GM18858 (cell line): ENCODE data around the gene IL3.

Experiments used
- ATAC-seq: cut with Tn5 transposase; IDR thresholded peaks from one replicate; pipeline ENCODE4 v1.9.1; 2021; ENCODE audit not compliant: unreplicated experiment

IL3 gene

DNA sequence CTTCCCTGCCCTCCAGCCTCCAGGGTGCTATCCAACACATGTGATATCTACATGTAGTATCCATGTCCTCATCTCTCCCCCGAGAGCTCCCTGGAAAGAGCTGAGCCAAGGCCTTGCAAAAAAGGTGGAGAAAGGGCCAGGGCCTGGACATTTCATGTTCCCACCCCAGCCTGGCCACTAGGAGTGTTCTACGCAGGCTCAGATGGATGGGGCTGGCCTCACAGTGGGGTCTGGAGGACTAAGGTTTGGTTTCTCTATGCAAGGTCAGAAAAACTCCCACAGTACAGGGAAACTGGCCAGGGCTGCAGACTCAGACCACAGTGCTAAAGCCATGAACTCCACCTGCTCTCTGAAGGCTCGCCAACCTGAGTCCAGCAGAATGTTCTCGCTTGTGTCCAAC is 11.6 kb downstream of the IL3 start:
- no peak for ATAC-seq

GRCh38 chr5:132072528-132072927 is 12.1 kb downstream of the IL3 start:
- ATAC-seq: no peak

DNA sequence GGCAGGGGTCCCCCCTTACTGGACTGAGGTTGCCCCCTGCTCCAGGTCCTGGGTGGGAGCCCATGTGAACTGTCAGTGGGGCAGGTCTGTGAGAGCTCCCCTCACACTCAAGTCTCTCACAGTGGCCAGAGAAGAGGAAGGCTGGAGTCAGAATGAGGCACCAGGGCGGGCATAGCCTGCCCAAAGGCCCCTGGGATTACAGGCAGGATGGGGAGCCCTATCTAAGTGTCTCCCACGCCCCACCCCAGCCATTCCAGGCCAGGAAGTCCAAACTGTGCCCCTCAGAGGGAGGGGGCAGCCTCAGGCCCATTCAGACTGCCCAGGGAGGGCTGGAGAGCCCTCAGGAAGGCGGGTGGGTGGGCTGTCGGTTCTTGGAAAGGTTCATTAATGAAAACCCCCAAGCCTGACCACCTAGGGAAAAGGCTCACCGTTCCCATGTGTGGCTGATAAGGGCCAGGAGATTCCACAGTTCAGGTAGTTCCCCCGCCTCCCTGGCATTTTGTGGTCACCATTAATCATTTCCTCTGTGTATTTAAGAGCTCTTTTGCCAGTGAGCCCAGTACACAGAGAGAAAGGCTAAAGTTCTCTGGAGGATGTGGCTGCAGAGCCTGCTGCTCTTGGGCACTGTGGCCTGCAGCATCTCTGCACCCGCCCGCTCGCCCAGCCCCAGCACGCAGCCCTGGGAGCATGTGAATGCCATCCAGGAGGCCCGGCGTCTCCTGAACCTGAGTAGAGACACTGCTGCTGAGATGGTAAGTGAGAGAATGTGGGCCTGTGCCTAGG is 13.0 kb downstream of the IL3 start, which contains the start of gene CSF2:
Gene CSF2, plus strand, starts transcription at position 559 of the 783 bp plus-strand sequence. Its CDS starts 35 bp downstream, at position 594.
- no peak for ATAC-seq

GRCh38 chr5:132074091-132074771 is 13.8 kb downstream of the IL3 start:
- no peak for ATAC-seq

- ATAC-seq: no peak
These were observed 14.6 kb downstream of the IL3 start for GRCh38 chr5:132074772-132075718.

DNA sequence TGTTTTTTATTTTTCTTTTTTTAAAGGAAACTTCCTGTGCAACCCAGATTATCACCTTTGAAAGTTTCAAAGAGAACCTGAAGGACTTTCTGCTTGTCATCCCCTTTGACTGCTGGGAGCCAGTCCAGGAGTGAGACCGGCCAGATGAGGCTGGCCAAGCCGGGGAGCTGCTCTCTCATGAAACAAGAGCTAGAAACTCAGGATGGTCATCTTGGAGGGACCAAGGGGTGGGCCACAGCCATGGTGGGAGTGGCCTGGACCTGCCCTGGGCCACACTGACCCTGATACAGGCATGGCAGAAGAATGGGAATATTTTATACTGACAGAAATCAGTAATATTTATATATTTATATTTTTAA is 15.2 kb downstream of the IL3 start:
- ATAC-seq: no peak

- ATAC-seq: no peak
These were observed 15.9 kb downstream of the IL3 start for GRCh38 chr5:132076202-132076830.

GRCh38 chr5:132076983-132077382 is 16.5 kb downstream of the IL3 start:
- no peak for ATAC-seq

GRCh38 chr5:132079081-132079480 is 18.6 kb downstream of the IL3 start:
- ATAC-seq: no peak

DNA sequence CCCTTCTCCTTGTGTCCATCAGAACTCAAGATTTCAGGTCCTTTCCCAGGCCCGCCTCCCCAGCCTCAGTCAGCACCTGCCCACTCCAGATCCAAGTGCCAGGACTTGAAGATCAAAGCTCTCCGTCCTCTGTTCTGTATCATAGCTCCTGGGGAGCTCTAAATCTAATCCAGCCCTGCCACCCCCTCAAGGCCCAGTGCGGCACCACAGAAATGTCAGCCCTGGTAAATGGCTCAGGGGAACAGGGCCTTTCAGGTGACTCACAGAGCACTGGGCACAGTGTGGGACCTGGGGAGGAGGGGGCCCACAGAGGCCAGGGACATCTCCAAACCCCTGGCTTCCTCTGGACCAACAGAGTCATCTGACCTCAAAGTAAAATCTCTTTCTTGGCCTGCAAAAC is 19.2 kb downstream of the IL3 start:
- ATAC-seq: no peak

DNA sequence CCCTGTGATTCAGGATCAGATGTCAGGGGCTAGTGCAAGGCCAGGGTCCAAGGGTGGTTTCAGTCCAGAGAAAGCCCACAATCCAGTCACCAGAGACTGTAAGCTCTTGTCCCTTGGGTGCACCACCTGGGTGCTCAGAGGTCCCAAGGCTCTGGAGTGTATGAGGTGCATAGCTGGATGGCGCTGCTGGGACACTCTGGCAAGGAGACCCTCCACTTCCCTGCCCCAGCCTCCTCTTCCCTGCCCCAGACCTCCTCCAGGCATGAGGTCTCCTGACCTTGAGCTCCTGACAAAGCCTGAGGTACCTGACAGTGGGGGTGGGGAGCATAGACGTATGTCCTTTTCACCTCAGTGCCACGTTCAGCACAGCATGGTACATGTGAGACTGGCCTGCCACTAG is 20.1 kb downstream of the IL3 start:
- no peak for ATAC-seq

GRCh38 chr5:132081458-132081857 is 21.0 kb downstream of the IL3 start:
- no peak for ATAC-seq

DNA sequence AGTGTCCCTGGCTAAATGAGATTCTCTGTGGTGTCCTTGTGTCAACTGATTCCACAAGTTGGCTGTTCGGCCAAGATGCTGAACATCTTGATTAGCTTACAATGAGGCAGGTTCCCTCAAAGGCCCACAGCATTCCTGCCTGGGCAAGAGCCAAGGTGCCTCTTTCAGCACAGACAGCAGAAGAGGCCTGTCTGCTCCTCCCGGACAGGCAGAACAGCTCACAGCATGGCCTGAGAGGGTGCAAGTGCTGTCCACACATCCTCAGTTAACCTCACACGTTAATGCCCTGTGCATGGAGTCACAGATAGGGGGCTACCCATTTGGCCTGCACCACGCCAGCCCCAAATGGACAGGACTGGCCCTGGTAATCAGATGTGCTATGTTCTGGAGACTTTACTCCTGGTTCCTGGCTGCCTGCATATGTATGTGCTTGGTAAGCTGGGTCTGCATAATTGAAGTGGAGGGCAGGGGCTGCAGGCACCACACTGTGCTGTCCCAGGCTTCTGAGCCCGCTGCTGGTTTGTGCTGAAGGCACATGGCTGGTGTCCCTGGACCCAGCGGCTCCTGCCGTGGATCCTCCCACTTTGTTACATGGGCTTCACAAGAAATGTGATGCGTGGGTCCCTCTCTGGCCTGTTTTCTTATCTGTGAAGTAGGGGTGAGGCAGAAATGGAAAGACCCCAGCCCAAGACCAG is 22.0 kb downstream of the IL3 start:
- ATAC-seq: no peak

GRCh38 chr5:132083071-132083678 is 22.7 kb downstream of the IL3 start:
- no peak for ATAC-seq

DNA sequence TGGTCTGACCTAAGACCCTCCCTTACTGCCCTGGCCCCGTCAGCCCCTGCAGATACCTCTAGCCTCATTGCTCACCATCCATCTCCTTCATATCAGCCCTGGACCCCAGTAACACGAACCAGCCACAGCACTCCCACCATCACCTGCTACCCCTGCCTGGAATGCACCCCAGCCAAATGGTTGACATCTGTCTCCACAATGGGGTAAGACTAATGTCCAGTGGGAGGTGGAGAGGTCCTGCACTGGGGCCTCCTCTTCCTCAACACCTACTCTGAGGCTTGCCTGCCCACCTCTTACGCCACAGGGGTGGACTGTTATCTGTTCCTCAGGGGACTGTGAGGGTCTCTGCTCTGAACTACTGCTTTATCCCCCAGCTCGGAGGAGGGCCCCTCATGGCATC is 25.2 kb downstream of the IL3 start:
- no peak for ATAC-seq

DNA sequence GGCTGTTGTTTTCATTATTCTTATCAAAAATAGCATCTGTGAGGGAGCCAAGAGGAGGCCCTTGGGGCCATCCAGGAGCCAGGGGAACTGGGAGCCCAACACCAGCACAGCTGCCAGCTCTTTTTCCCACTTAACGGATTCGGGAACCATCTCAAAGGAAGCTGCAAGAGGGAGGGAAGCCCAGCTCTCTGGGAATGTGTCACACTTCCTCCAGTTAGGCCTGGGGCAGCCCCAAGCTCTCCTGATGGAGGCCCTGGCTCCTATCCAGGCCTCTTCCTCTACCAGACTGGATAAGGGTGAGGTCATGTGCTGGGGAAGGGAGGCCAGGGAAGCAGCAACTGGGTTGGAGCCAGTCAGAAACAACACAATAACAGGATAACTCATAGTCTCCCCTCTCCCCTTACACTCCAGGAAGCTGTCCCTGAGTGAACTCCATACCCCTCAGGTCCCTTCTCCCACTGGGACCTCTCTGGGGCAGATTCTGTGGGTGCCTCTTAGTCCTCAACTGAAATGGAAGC is 25.9 kb downstream of the IL3 start:
- no peak for ATAC-seq

GRCh38 chr5:132087176-132087575 is 26.7 kb downstream of the IL3 start:
- ATAC-seq: no peak

- ATAC-seq: no peak
These were observed 27.2 kb downstream of the IL3 start for GRCh38 chr5:132087661-132088060.

- ATAC-seq: no peak
These were observed 28.9 kb downstream of the IL3 start for GRCh38 chr5:132089363-132089762.

DNA sequence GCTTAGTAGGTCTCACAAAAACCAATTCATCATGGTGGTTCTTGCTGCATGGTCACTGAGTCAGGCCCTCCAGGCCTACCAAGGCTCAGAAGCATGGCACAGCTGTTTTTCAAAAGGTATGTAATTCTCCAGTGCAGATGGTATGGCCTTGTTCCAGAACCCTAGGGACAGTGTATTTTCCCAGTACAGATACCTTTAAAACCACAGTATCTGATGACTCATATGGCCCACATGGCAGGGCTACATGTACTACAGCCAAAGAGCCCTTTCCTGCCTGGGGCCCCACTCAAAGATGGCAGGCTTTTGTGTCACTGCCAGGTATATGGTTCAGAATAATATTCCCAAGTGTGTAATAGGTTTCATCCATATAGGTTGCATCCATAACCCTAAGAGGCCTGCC is 29.7 kb downstream of the IL3 start:
- ATAC-seq: no peak
